Nephron progenitor cell (in vitro differentiated cells): Measurements from ENCODE around the gene BTBD16.

Experiments
- DNase-seq: peaks from one replicate; pipeline ENCODE4 v3.0.0; 2021
- H3K27ac Mint-ChIP-seq: 2 replicates; pipeline ENCODE4 v1.8.0; 2021; ENCODE audit warnings: mild to moderate bottlenecking, moderate library complexity, mixed read lengths
- H3K27me3 Mint-ChIP-seq: 2 replicates; pipeline ENCODE4 v1.8.0; 2021; ENCODE audit warnings: mild to moderate bottlenecking, low read depth, mixed read lengths; ENCODE audit not compliant: poor library complexity
- H3K36me3 Mint-ChIP-seq: 2 replicates; pipeline ENCODE4 v1.8.0; 2021; ENCODE audit warnings: low read depth, mixed read lengths
- H3K4me1 Mint-ChIP-seq: 2 replicates; pipeline ENCODE4 v1.8.0; 2021; ENCODE audit warnings: mixed read lengths
- H3K4me3 Mint-ChIP-seq: 2 replicates; pipeline ENCODE4 v1.8.0; 2021; ENCODE audit warnings: mild to moderate bottlenecking, moderate library complexity, mixed read lengths
- H3K9me3 Mint-ChIP-seq: 2 replicates; pipeline ENCODE4 v1.8.0; 2021; ENCODE audit warnings: mild to moderate bottlenecking, moderate library complexity, mixed read lengths
- TF ChIP-seq, protein P1 (sequence below): fragments of 200-600 bp; sonication (generic); IDR thresholded peaks from 2 replicates; pipeline ENCODE4 v1.5.0; 2021; ENCODE audit warnings: antibody characterized with exemption

The BTBD16 gene

DNA sequence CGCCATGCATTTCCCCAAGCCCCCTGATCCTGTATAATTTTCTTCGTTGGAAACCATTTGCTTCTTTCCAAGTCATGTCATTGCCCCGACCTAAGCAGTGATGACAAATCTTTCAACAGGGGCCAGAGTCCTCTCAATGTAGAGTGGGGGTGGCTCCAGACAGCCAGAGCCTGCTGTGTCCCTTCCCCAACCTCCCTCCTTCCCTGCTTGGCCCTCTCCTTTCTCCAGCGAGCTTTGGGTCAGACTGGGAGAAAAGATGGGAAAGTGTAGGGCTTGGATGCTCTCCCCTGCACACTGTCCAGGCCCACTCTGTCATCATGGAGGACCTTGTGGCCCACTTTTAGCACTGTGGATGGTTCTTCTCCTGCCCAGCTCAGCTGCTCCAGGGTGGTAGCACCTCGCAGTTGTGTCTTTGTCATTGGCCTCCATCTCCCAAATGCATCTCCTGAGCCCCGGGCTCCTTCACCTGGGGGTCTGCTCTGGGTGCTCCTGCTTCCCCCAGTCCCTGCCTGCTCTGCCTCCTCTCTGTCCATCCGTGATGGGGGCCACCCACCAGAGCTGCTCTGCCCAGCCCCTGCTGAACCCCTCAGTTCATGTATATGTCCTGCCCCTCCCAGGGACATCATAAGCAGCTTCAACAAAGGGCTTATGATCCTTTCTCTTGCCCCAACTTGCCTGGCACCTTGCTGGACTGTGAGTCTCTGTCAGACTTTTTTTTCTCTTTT, 37.5 kb downstream of the BTBD16 start:
- Mint-ChIP-seq H3K9me3 (peaks cover 13% of the 10 kb centered on the region), H3K27me3 (peaks cover 6% of the 10 kb centered on the region), H3K4me1 (peaks cover 45% of the 10 kb centered on the region), H3K36me3 (no peaks in the 10 kb centered on the region), H3K4me3 (no peak overlapping the region), H3K27ac (peak overlapping the region; percentile 72)
- DNase-seq = no peak
- TF ChIP-seq, protein P1, sequence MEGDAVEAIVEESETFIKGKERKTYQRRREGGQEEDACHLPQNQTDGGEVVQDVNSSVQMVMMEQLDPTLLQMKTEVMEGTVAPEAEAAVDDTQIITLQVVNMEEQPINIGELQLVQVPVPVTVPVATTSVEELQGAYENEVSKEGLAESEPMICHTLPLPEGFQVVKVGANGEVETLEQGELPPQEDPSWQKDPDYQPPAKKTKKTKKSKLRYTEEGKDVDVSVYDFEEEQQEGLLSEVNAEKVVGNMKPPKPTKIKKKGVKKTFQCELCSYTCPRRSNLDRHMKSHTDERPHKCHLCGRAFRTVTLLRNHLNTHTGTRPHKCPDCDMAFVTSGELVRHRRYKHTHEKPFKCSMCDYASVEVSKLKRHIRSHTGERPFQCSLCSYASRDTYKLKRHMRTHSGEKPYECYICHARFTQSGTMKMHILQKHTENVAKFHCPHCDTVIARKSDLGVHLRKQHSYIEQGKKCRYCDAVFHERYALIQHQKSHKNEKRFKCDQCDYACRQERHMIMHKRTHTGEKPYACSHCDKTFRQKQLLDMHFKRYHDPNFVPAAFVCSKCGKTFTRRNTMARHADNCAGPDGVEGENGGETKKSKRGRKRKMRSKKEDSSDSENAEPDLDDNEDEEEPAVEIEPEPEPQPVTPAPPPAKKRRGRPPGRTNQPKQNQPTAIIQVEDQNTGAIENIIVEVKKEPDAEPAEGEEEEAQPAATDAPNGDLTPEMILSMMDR = no peak

DNA sequence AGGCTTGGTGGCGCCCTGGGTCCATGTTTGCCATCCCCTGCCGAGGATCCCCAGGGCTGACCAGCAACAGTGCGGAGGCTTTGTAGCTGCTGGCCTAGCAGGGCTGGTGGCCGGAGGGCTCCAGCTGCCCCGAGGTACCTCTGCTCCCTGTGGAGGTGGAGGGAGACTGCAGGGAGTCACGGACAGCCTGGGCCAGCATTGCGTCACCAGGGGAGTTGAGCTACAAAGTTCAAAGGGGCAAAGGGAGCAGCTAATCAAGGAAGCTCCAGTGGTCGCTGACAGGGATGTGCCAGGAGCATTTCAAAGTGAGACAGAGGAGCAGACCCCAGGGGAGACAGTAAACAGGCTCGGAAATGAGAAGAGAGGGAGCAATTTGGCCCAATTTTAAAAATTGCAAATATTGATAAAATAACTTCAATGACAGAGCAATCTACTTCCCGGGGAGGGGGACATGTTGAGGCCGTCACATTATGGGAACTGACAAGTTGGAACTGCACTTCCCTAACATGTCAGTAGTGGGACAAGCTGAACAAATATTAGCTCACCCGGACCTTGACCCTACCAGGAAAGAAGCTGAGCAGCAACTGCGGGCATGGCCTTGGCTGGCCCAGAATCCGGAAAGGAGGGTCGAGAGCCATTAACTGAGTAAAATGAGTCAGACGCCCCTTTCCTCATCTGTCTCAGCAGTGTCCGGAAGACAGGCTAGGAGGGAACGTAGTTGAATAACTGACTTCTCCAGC, 39.4 kb downstream of the BTBD16 start:
- no peaks in the 10 kb centered on the region for H3K27me3 Mint-ChIP-seq
- peak; percentile 53 for DNase-seq
- peak overlapping the region; percentile 76 for H3K27ac Mint-ChIP-seq

GRCh38 chr10:122311051-122311410, 39.9 kb downstream of the BTBD16 start:
- H3K4me1 Mint-ChIP-seq = peaks cover 45% of the 10 kb centered on the region

More for the DNA sequence above, 39.4 kb downstream of the BTBD16 start:
- H3K4me1 Mint-ChIP-seq = peaks cover 45% of the 10 kb centered on the region
- peaks cover 8% of the 10 kb centered on the region for H3K9me3 Mint-ChIP-seq
- H3K36me3 Mint-ChIP-seq = no peaks in the 10 kb centered on the region
- TF ChIP-seq, protein P1 = peak; percentile 24
- peak overlapping the region; percentile 49 for H3K4me3 Mint-ChIP-seq

GRCh38 chr10:122311716-122312115, 40.6 kb downstream of the BTBD16 start:
- Mint-ChIP-seq H3K9me3 (peaks cover 4% of the 10 kb centered on the region), H3K27me3 (no peaks in the 10 kb centered on the region), H3K4me1 (peaks cover 45% of the 10 kb centered on the region), H3K36me3 (no peaks in the 10 kb centered on the region), H3K4me3 (peak overlapping the region; percentile 19), H3K27ac (peak overlapping the region; percentile 15)
- DNase-seq = no peak
- TF ChIP-seq, protein P1 = no peak

More at GRCh38 chr10:122311051-122311410, 39.9 kb downstream of the BTBD16 start:
- peak overlapping the region; percentile 27 for H3K4me3 Mint-ChIP-seq
- H3K27me3 Mint-ChIP-seq = no peaks in the 10 kb centered on the region
- TF ChIP-seq, protein P1 = no peak
- peak overlapping the region; percentile 76 for H3K27ac Mint-ChIP-seq
- DNase-seq = no peak
- H3K9me3 Mint-ChIP-seq = peaks cover 4% of the 10 kb centered on the region
- H3K36me3 Mint-ChIP-seq = no peaks in the 10 kb centered on the region

DNA sequence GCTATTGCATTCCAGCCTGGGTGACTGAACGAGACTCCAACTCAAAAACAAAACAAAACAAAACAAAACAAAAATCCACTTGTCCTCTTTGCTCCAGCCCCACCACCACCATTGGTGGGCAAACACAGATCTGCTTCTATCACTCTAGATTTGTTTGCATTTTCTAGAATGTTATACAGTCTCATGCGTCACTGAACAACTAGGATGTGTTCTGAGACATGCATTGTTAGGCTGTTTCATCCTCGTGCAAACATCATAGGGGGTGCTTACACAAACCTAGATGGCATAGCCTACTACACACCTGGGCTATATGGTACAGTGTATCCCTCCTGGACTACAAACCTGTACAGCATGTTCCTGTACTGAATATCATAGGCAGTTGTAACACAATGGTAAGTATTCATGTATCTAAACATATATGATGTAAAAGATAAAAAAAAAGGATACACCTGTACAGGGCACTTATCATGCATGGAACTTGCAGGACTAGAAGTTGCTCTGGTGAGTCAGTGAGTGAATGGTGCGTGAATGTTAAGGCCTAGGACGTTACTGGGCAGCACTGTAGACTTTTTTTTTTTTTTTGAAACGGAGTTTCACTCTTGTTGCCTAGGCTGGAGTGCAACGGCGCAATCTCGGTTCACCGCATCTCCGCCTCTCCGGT, 45.3 kb downstream of the BTBD16 start:
- Mint-ChIP-seq H3K4me1 (peaks cover 11% of the 10 kb centered on the region), H3K4me3 (no peak overlapping the region), H3K27me3 (no peaks in the 10 kb centered on the region), H3K36me3 (no peaks in the 10 kb centered on the region), H3K9me3 (peaks cover 26% of the 10 kb centered on the region), H3K27ac (no peak overlapping the region)
- no peak for DNase-seq
- TF ChIP-seq, protein P1 = no peak
